Measurements from ENCODE around the gene COX10. TPM values are rescaled to one million over a fixed set of nuclear protein-coding genes. Genes with fewer than 3 reads are reported as not detected.
"Not testable (repeated sequence)": the region's sequence is repeated elsewhere in the genome, so short reads cannot be mapped to it uniquely, and the experiment has no call there.

COX10 gene
- total RNA-seq, 2 donors from 2014 or later: 31.6 to 67.6 TPM

DNA sequence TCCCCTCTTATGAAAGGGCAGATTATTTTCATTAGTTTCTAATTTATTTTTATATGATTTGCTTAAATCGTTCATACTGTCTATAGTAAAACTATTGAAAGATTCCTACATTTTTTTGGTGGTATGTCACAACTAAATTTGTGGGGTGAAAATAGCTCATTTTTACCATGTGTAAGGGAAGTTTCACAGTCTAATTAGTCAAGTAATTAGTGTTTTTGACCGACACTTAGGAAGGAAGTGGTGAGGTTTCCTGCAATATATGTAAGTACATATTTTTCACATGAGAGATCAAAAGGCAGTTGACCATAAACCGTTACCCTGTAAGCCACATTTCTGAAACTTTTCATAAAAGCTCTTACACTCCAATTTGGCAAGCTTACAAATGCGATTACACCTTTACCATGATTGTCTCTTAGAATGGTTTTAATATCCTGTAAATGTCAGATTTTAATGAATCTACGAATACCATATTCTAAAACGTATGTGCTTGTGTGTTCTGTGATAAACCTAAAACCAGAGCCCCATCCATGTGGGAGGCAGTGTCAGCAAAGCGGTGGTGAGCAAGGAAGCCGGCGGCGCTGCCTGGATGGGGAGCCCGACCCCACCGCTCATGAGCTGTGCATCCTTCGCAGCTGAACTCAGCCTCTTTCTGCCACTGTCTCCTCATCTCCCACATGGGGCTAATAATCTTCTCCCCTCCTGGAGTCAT, 123.5 kb downstream of the COX10 start:
- not testable (repeated sequence) for H3K27ac ChIP-seq; H3K4me3 ChIP-seq; H3K4me1 ChIP-seq; H3K9me3 ChIP-seq; H3K36me3 ChIP-seq; DNase-seq (ENCODE audit: low spot score); H3K27me3 ChIP-seq

DNA sequence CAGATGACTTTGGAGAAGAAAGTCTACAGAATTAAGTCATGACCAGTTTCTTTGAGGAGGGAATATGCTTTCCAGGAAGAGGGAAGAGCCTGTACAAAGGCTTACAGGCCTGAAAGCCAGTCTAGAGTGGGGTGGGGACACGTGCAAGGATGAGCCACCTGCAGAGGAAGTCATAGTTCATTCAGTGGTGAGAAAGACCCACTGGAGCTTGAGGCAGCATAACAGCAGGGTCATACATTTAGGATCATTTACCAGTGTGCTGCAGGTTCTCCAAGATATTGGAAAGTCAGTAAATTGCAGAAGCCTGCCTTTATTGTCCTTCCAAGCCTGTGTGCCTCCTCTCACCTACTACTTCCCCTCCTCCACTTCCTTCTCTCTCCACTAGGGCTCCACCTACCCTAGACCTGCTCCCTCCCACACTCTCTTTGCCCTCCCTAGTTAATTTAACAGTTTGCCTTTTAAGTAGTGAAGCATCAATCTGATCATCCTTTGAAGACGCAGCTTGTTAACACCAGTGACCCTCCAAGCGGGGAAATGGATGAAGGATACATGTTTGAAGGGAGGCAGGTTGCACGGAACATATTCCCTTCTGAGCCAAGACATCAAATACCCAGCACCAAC, 127.2 kb downstream of the COX10 start:
- no peak overlapping the region for H3K4me3 ChIP-seq
- H3K9me3 ChIP-seq: no peaks in the 10 kb centered on the region
- TF ChIP-seq, protein P1, sequence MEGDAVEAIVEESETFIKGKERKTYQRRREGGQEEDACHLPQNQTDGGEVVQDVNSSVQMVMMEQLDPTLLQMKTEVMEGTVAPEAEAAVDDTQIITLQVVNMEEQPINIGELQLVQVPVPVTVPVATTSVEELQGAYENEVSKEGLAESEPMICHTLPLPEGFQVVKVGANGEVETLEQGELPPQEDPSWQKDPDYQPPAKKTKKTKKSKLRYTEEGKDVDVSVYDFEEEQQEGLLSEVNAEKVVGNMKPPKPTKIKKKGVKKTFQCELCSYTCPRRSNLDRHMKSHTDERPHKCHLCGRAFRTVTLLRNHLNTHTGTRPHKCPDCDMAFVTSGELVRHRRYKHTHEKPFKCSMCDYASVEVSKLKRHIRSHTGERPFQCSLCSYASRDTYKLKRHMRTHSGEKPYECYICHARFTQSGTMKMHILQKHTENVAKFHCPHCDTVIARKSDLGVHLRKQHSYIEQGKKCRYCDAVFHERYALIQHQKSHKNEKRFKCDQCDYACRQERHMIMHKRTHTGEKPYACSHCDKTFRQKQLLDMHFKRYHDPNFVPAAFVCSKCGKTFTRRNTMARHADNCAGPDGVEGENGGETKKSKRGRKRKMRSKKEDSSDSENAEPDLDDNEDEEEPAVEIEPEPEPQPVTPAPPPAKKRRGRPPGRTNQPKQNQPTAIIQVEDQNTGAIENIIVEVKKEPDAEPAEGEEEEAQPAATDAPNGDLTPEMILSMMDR (IDR thresholded peaks at IDR 0.05): no peak
- H3K27ac ChIP-seq: no peak overlapping the region
- H3K4me1 ChIP-seq: peaks cover 0 to 8% of the 10 kb centered on the region in 2 donors
- H3K27me3 ChIP-seq: no peaks in the 10 kb centered on the region
- DNase-seq (ENCODE audit: low spot score): no peak
- H3K36me3 ChIP-seq: no peaks in the 10 kb centered on the region

DNA sequence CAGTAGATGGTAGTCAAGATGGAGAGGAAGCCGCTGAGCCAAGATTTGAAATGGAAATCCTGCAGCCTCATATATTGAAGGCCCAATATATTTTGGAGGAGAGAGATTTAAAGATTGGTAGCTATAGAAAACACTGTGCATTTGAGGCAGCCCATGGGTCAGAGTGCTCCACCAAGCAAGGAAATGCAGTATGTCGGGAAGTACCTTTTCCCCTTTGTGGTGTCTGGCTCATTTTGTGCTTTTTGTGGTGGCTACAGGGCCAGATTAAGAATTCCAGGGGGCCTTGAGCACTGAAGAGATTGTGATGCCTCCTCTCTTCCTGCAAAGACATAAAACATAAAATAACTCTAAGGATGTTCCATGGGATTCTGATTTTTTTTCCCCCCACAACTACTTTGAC, 127.8 kb downstream of the COX10 start:
- no peaks in the 10 kb centered on the region for H3K9me3 ChIP-seq
- H3K27me3 ChIP-seq: no peaks in the 10 kb centered on the region
- TF ChIP-seq, protein P1 (IDR thresholded peaks at IDR 0.05): no peak
- no peak for DNase-seq (ENCODE audit: low spot score)
- H3K27ac ChIP-seq: no peak overlapping the region
- no peaks in the 10 kb centered on the region for H3K36me3 ChIP-seq
- no peak overlapping the region for H3K4me3 ChIP-seq
- H3K4me1 ChIP-seq: peaks cover 0 to 8% of the 10 kb centered on the region in 2 donors

DNA sequence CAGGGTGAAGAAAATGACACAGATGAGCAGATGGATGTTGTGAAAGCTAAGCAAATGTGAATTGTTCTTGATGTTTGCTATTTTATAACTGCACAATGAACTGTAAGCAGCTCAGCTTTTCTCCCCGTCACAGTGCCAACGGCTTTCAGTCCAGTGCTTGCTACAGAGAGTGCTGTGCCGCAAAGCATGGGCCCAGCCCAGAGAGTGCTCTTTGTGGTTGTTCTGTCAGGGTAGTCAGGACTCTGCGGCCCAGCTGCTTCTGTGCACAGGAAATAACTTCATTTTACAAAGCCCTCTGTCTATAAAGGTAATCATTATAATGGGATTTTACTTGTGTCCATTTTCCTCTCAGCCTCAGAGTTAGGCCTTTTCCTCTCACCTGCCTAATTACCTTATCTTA, 128.3 kb downstream of the COX10 start:
- DNase-seq (ENCODE audit: low spot score): no peak
- H3K27ac ChIP-seq: no peak overlapping the region
- H3K4me3 ChIP-seq: no peak overlapping the region
- TF ChIP-seq, protein P1 (IDR thresholded peaks at IDR 0.05): no peak
- H3K36me3 ChIP-seq: no peaks in the 10 kb centered on the region
- H3K9me3 ChIP-seq: no peaks in the 10 kb centered on the region
- peaks cover 0 to 8% of the 10 kb centered on the region in 2 donors for H3K4me1 ChIP-seq
- no peaks in the 10 kb centered on the region for H3K27me3 ChIP-seq

DNA sequence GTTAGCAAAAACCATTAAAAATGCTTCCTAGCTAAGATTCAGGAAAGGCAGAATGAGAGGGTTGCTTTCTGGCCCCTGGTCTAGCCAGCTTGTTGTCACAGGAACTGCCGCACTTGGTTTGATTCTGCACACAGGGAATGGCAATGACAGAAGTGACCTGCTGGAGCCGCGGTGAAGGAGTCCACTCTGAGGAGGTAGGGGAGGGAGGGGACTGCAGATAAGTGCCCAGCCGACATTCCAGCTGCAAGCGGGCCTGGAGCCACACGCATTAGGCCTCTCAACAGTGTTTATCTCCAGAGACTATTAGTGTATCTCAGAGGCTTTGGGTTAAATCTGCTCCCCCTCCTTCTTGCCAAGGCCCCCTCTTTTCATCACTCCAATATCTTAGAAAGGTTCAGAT, 128.7 kb downstream of the COX10 start:
- Histone ChIP-seq H3K4me1 (peaks cover 0 to 8% of the 10 kb centered on the region in 2 donors), H3K4me3 (no peak overlapping the region), H3K27ac (no peak overlapping the region), H3K9me3 (no peaks in the 10 kb centered on the region), H3K27me3 (no peaks in the 10 kb centered on the region), H3K36me3 (no peaks in the 10 kb centered on the region)
- TF ChIP-seq, protein P1 (IDR thresholded peaks at IDR 0.05): no peak
- DNase-seq (ENCODE audit: low spot score): no peak

DNA sequence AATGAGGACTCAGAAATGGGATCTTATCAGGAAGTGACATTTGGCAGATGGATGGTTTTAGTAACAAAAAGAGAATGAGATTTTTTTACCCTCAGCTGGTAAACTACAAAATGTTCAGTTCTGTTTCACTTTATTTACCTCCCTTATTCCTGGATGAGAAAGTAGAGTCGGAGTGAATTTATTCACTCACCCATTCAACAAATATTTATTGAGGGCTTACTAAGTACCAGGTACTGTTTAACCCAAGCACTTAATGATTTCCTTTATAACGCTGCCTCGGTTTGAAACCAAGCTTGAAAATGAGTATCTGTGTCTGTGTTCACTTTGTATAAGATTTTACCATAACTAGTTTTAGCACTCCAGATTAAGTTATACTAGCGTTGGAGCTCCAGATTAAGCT, 129.3 kb downstream of the COX10 start:
- no peaks in the 10 kb centered on the region for H3K36me3 ChIP-seq
- no peak overlapping the region for H3K4me3 ChIP-seq
- H3K9me3 ChIP-seq: no peaks in the 10 kb centered on the region
- H3K27ac ChIP-seq: no peak overlapping the region
- H3K4me1 ChIP-seq: peaks cover 0 to 8% of the 10 kb centered on the region in 2 donors
- TF ChIP-seq, protein P1 (IDR thresholded peaks at IDR 0.05): no peak
- no peak for DNase-seq (ENCODE audit: low spot score)
- no peaks in the 10 kb centered on the region for H3K27me3 ChIP-seq

Measured in right atrium auricular region (tissue), 2 donors.